GM18520 (cell line): ENCODE results near the gene CPVL.

Experiments
- ATAC-seq: cut with Tn5 transposase; IDR thresholded peaks from one replicate; pipeline ENCODE4 v1.9.1; 2021; ENCODE audit not compliant: unreplicated experiment

The CPVL gene

DNA sequence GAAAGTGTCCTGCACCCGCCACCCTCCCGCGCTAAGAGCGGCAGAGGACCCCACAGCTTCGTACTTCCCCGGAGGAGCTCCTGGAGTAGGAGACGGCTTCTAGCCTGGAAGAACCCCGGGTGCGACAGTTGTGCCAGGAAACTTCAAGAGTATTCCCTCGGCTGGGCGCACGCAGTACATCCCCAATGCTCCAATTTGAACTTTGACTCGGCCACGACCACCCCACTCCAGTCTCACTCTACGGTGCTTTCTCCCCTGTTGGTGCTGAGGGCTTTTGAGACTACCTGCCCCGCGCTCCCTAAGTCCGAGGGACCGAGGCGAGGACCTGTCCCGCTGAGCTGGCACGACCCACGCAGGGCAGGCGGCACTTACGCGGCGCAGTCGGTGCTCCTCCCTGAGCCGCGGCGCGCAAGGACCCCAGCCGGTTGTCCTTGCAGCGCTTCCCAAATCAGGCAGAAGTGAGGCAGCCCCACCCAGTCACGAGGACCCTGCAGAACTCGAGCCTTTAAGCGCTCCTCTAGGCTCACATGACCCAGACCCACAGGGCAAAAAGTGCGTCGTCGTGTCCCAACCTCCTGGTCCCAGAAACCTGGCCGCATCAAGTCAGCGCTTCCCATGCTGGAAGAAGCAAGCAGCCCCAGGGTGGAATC lies at the start of gene CPVL:
TSS of gene CPVL (minus strand) at position 481 of the 650 bp plus-strand sequence. CDS start 25,476 bp downstream, outside the sequence.
- no peak for ATAC-seq

- no peak for ATAC-seq
Measured at GRCh38 chr7:29194594-29195427, 48.5 kb upstream of the CPVL start, which contains the start of gene CHN2. CHN2 (plus strand) TSS chr7:29194775.

DNA sequence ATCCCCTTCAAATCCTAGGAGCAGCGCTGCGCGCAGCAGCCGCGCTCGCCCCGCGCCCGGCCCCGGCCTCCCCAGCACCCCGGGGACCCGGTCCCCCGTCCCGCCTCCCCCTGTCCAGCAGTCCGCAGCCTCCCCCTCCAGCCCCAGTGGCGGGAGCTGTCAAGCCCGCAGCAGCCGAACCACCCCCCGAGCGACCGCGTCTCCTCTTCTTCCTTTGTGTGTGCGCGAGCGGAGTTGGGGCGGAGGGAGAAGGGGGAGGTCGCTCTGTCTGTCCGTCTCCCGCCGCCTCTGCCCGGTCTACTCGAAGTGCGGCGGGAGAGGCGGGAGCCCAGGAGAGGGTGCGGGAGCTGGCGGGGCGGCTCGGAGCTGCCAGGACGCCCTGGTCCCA lies 47.9 kb upstream of the CPVL start:
- no peak for ATAC-seq

GRCh38 chr7:29193316-29194205 lies 47.2 kb upstream of the CPVL start:
- no peak for ATAC-seq

GRCh38 chr7:29192811-29193210 lies 46.5 kb upstream of the CPVL start:
- ATAC-seq: no peak

DNA sequence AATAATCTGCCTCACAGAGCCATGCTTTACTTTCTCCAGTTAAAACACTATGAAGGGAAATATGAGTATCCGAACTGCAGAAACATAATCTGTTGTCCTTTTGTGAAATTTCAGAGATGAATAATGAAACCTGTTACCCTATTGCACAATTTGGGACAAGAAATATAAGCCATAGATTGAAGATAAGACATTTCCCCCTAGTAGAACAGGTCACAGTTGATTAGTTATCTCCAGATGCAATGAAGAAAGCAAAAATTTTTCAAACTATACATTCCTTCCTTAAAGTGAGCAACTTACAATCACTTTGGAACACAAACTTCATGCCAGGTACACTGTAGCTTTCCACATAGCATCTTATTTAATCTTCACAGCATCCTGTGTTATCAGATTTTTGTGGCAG lies 46.0 kb upstream of the CPVL start:
- ATAC-seq: no peak

GRCh38 chr7:29190349-29191045 lies 44.2 kb upstream of the CPVL start:
- ATAC-seq: no peak

- ATAC-seq: no peak
Measured at GRCh38 chr7:29189743-29190201, 43.4 kb upstream of the CPVL start.

DNA sequence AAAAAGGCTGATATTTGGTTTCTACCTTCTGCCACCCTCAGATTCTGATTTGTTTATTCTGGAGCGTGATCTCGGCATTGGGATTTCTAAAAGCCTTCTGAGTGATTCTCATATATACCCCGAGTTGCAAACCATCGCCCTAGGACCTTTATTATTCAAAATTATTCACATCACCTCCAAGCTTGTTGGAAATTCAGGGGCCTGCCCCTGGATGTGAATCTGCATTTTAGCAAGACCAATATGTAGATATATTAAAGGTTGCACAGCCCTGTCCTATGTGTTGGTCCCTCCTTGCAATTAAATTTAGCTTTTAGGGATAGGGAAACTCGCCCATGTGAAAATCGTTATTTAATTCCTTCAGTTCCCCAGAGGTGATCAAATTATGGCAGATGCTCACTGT lies 39.3 kb upstream of the CPVL start:
- ATAC-seq: no peak

- ATAC-seq: no peak
Measured at GRCh38 chr7:29184599-29184998, 38.3 kb upstream of the CPVL start.

DNA sequence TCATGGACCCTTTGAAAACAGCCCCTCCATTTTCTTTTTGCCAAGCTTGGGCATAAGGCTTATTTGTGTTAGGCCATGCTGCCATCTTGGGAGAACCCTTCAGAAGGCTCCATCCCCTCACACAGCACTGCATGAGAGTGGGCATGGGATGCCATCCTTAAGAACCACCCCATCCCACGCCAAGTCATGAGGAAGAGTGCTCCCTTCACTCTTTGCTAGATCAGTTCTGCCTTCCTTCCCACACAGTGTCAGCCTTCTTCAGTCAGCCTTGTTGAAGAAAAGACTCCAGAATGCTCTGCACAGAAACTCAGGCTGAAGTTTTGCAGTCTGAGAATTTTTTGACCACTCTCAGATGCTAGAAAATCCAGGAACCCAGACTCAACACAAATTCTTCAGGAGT lies 32.8 kb upstream of the CPVL start:
- ATAC-seq: no peak

GRCh38 chr7:29177963-29178600 lies 31.7 kb upstream of the CPVL start:
- no peak for ATAC-seq

DNA sequence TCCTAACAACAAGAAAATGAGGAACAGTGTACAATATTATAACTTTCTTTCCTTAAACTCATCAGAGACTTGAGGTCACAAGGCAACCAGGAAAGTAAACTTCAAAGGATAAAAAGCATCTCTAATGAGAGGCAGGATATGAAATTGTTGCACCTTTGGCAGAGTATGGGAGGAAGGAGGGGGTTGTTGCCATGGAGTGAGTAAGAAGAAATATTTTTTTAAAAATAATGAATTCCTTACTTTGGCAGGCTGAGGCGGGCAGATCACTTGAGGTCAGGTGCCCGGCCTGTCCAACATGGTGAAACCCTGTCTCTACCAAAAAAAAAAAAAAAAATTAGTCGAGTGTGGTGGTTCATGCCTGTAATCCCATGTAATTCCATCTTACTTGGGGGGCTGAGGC lies 27.1 kb upstream of the CPVL start:
- no peak for ATAC-seq

GRCh38 chr7:29170781-29171180 lies 24.4 kb upstream of the CPVL start:
- no peak for ATAC-seq

- no peak for ATAC-seq
Measured at GRCh38 chr7:29167721-29168120, 21.4 kb upstream of the CPVL start.

DNA sequence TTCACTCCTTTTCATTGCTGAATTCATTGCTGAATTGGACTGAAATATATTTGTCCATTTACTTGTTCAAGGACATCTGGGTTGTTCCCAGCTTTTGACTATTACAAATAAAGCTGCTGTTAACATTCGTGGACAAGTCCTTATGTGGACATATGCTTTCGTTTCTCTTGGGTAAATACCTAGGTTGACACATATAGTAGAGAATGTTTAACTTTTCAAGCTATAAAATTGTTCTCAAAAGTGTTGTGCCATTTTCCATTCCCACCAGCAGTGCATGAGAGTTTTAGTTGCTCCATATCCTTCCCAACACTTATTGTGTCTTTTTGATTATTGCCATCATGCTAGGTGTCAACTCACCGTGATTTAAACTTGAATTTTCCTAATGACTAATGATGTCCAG lies 17.5 kb upstream of the CPVL start:
- ATAC-seq: no peak

DNA sequence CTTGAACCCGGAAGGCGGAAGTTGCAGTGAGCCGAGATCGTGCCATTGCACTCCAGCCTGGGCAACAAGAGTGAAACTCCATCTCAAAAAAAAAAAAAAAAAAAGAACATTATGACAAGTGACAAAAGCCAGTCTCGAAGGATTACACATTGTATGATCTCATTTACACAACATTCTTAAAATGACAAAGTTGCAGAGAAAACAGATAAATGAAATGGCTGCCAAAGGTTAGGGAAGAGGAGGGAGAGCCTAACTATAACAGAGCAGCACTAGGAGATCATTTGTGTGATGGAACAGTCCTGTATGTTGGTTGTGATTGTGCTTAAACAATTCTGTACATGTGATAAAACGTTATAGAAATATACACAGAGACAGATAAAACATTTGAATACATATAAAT lies 16.2 kb upstream of the CPVL start:
- ATAC-seq: no peak

DNA sequence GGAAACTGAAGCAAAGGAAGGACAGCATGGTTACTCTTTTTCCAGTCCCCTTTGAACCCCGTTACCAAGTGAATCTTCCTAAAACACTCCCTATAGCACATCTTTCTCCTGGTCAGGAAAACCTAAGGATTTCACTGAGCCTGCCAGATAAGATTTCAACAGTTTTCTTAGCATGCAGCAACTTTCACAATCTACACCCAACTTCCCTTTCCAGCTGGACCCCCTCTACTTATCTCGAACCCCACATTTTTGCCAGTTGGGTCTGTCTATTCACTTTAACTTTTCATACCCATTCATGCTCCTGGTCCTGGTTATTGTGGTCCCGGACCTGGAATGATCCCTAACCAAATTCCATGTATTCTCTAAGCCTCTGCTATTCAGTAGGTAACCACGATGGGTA lies 14.9 kb upstream of the CPVL start:
- no peak for ATAC-seq

DNA sequence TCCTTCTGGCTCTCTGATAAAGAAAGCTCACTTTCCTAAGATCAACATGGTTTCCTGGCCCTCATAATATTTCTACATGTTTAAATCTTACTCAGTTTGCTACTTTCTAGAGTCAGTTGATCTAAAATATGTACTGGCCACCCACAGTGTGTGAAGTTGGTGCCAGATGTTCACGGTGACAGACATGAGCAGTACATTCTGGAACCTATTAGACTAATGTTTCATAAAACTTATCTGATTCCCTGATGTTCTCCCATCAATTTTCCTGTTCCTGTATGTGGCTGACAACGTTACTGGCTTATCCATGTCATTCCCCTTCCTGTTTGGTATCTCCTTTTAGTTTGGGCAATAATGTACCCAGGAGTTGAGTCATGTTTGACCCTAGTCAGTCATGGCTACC lies 13.7 kb upstream of the CPVL start:
- no peak for ATAC-seq

DNA sequence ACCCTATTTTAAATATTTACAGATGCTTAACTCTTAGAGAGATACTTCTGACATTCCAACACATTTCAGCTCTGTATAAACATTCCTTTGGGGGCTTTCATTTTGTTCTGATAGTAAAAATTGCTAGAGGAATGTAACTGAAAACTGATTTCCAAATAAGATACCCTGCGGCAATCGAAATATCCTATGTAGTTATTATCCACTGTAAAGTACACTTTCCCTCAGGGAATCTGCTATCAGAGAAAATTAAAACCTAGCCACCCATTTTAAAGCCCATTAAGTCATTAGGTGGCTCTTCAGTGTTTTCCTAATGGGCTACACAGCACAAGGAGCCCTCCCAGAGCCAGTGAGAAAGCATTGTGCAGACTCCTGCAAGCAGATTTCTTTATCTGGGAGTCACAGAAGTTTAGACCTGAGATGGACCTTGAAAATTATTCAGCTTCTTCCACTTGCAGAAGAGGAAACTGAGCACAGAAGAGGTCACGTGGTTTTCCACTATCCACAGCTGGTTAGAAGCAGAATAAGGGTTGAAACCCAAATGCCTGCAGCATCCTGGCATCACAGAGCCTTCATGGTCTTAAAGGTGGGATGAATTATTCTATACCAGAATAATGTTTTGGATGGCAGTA lies 12.6 kb upstream of the CPVL start:
- no peak for ATAC-seq
